GM10847 (cell line): Measurements from ENCODE around the gene PEMT.

Source experiments
- POLR2A ChIP-seq: IDR thresholded peaks from 2 replicates; pipeline ENCODE4 v1.6.1; 2011; ENCODE audit not compliant: insufficient read length; ENCODE audit errors: extremely low read depth

Gene PEMT

DNA sequence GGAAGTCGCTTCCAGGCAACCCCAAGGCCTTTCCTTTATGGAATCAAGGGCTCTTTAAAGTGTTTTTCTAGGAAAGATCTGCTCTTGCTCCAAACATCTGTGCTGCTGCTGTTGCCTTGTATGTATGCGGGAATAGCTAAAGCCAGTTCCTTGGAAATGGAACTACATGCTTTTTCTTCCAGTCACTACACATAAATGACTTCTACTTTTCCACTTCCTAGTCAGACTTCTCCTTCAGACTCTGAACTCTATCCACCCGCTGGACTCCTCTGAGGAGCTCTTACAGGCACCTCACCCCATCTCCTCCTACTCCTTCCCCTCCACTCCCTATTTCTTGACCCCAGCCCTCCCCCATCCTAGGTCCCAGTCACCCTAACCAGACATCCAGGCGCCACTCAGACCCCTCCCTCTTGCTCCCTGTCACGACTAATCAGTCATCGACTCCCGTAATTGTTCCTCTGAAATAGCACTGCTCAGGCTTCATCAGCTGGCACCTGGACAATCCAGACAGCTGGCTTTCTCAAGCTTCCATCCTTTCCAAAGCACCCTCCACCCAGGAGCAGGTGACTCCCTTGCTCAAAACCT lies 15.0 kb upstream of the PEMT start:
- no peak for TF ChIP-seq POLR2A

DNA sequence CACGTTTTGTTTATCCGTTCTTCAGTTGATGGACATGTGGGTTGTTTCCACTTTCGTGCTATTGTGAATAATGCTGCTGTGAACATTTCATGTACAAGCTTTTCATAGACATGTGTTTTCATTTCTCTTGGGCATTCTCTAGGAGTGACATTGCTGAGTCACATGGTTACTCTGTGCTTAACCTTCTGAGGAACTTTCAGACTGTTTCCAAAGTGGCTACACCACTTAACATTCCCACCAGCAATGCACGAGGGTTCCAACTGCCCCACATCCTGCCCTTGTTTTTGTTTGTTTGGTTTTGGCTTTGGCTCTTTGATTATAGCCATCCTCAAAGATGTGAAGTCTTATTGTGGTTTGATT lies 14.2 kb upstream of the PEMT start:
- no peak for TF ChIP-seq POLR2A

DNA sequence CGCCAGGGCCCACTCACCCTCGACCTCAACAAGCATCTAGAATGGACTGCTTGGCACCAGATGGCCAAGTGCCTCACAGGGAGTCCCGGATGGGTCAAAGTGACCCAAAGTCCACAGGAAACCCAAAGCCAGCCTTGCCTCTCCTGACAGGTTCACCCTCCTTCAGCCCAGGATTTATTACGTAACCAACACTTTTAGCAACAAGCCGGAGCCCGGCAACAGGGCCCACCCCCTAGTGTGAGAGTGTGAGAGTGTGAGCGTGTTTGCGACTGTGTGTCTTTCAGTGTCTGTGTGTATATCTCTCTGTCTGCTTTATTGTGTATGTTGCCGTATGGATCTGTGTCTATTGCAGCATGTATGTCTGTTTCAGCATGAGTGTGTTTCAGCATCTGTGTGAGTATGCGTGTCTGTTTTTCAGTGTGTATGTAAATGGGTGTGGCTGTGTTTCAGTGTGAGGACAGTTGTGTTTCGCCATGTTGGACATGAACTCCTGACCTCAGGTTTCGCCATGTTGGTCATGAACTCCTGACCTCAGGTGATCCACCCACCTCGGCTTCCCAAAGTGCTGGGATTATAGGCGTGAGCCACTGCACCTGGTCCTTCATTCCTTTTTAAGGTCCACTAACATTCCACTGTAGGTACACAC lies 13.7 kb upstream of the PEMT start:
- TF ChIP-seq POLR2A: no peak

DNA sequence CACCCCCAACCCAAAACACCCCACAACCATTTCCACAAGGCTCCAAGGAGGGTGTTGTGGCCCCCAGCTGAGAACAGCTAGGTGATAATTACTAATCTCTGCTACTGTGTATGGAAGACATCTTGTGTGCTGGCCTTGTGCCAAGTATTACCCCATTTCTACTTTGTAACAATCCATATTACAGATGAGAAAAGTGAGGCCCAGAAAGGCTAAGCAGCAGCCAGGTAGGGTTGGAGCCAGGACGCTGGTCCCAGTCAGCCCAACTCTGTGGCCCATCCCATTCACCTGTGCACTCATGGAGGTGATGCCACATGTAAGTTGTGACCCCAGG lies 12.4 kb upstream of the PEMT start:
- TF ChIP-seq POLR2A: no peak

DNA sequence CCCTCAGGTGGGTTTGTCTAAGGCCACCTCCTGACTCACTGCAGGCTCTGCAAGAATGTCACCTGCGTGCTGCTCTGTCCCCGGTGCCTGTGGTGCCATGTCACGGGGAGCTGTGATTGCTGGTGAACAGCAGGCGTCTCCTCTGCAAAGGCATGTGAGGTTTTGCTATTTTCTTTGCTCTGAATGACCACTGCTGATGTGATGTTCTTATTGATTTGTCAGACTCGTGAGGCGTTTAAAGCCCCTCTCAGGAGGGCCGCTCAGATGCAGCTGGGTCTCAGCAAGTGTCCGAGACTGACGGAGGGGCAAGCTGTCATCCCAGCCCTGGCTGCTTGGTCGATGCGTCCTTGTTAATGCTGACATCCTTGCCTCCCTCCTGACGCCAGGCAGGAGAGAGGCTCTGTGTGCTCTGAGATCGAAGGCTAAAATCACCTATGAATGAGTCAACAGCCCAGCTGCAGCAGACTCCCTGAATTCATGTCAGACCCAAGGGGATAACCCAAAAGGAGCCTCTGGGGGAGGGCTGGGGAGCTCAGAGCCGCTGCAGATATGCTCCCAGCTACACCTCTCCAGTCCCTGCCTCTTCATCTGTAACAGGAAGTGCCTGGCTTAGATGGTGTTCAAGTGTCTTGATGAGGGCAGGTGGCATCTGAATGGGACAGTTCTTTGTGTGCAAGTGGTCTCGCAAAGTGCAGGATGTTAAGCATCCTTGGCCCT lies 11.8 kb upstream of the PEMT start:
- TF ChIP-seq POLR2A: no peak

DNA sequence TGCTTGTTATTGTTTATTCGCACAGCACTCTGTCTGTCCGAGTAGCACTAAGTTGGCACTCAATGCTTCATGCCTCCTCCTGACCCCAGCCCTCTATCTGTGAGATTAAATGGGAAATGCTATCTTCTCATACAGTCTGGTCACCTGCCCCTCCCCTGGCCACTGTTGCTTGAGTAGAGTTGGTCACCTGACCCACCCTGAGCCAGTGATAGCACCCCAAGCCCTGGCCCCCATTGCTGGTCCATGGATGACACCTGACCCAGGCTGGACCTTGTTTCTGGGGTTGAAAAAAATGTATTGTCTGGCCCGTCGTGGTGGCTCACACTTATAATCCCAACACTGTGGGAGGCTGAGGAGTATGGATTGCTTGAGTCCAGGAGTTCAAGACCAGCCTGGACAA lies 8.5 kb upstream of the PEMT start:
- no peak for TF ChIP-seq POLR2A

DNA sequence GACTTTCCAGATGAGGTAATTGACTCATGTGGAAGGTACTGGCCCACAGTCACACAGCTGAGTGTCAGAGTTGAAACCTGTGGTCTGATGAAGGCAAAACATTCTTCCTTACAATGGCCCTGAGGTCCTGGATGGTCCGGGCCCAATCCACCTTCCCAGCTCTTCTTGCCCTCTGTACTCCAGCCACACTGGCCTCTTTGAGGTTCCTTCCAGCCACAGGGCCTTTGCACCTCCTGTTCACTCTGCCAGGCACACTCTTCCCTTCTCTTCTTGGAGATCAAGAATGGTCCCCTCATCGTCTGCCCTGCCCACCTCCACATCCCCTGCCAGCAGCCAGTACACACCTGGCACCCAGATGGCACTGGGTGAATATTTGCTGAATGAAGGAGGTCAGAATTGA lies 6.5 kb upstream of the PEMT start:
- no peak for TF ChIP-seq POLR2A

DNA sequence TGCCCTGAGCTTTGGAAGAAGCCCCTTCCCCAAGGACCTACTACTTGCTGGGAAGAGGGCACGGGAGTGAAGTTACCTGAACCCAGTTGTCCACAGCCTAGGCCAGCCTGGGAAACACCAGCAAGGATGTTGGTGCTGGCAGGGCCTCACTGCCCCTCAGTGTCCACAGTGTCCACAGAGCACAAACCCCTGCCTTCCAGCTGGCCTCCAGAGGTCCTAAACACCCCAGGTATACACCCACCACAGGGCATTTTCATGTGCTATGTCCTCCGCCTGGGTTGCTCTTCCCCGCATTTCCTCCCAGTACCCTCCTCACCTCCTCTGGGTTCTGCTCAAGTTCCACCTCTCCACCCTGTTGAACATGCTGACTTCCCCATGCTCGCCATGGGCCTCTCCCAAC lies 4.2 kb upstream of the PEMT start:
- TF ChIP-seq POLR2A: no peak

DNA sequence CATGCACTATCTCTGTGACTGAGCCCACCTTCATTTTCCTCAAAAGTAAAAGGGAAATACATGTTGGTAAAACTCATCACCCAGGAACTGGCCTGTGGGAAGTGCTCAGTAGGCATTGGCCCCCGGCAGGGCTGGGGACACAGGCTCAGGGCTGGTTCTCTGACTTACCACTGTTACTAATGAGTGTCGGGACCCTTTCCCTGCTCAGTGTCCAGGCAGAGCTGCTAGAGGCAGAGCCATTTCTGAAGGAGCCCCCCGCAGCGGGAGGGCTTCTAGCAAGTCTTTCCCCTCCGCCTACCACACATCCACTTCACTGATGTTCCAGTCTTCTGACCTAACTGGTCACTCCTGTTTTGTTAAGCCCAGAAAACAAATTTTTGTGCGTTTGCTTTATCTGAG lies 1.7 kb upstream of the PEMT start:
- TF ChIP-seq POLR2A: no peak

DNA sequence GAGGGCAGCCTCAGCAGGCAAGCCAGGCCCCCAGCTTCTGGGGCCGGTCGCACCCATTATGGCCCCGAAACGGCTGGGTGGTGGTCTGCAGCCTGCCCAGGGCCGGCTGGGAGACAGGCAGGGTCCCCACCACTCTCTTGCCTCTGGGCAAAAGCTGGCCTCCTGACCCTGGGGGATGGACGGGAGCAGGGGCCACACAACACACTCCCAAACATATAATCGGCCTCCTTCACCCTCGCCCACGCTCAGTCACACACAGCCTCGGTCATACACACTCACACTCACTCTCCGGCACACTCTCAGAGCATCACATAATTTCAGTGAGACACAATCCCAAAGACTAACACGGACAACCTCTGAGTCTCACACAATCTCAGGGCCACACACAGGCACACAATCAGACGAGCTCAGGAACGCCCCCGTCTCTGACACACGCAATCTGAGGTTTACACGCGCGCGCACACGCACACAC lies 589 bp downstream of the PEMT start:
- TF ChIP-seq POLR2A: no peak

DNA sequence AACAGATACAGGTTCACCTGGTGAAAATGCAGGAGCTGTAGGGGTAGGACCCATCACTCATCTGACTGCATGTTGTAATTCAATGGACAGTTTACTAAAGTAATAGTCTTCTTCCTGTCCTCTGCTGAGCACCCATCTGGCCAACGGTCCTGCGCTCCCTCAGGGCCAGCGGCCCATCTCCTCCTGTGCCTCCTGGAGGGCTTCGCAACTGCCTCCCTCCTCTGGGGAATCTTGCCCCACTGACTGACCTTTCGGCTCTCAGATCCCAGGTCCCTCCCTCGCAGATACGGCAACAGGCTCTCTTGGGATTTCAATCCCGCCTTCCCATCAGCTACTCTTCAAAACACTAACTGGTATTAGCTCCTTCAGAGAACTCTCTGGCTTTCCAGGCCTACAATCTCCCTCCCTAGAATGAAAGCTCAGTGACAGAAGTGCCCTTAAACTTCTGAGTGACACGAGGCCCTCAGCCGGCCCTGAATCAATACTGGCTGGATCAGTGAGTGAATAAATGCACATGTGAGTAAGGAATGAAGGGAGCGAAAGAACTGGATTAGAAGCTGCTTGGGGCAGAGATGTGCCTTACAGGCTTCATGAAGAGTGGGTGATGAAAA lies 1.3 kb downstream of the PEMT start:
- no peak for TF ChIP-seq POLR2A

DNA sequence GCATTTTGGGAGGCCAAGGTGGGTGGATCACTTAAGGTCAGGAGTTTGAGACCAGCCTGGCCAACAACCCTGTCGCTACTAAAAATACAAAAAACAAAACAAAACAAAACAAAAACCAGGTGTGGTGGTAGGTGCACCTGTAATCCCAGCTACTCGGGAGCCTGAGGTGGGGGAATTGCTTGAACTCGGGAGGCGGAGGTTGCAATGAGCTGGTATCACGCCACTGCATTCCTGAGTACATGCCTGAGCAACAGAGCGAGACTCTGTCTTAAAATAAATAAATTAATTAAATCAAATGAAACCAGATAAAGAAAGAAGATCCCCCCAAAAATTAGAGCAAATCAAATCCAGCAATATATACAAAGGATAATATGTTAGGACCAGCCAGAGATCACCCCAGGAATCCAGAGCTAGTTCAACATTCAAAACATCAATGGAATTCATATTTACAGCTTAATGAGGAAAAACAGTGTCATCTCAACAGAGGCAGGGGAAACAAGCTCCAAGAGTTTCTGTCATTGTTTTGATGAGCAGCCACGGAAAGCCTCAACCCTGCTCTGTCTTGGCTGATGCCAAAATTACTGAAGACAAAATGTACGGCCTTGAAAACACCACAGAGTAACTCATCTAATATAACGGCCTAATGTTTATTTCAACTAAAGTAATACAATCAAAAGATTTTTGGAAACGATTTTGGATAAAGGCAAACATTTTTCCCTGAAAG lies 3.7 kb downstream of the PEMT start:
- no peak for TF ChIP-seq POLR2A

DNA sequence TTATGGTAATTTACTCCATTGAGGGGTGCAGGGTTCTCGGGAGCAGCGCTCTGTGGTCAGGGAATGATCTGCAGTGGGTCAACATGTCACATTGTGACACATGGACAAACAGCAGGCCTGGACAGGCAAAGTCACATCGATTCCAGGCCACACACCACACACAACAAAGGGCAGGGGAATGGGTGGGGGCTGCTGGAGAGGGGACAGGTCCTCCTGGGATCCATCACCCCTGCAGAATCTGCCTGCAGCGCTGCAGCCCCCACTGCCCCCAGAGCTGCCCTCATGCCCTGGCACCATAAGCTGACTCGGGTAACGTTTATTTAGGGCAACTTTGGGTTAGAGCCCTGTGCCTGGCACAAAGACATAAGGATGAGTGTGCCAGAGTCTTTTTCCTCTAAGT lies 9.1 kb downstream of the PEMT start:
- no peak for TF ChIP-seq POLR2A

DNA sequence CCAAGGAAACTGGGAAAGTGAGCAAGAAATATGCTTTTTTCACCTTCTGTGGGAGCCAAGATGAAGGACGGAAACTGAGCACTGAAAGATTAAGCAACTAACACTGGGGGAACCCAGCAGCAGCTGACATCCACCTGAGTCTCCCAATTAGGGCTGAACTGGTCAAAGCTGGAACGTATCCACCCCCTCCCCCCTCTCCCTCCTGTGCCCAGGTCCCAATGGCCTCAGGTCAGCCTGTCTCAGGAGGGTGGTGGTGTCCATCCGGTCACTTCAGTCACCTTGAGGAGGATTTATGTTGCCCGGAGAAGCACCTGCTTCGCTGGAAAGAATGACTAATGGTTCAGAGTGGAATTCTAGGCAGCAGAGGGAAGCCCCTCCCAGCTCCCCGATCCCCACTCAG lies 10.0 kb downstream of the PEMT start:
- no peak for TF ChIP-seq POLR2A

DNA sequence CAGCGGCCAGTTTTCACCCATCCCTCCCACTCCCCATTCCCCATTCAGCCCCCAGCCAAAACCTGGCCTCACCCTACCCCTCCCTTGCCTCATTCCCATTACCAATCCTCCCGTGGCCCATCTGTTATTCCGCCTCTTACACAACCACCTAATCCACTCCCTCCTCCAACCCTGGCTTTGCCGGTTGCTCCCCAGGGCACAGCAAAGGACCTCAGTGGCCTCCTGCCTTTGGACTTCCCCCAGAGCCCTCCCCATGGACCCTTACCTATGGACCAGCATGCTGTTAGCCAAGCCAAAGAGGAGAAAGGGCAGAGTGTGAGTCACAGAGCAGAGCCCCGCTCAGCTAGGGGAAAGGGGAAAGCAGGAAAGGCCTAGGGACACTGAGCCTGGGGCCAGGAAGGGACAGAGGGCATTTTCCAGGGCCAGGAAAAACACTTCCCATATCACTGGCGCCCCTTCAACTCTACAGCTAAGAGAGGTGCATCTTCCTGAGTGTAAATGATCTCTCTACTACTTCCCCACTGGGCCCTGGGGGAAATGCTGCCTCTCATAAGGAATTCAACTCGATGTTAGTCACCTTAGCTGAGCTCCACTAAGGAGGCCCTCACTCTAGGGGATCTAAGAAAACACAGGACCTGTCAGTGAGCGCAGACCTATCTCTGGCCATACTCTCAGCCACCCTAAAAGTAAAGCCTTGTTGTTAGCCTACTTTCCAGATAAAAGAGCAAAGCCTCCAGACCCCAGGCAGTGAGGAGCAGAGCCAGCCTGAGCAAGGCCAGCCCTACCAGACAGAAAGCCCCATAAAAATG lies 10.6 kb downstream of the PEMT start:
- no peak for TF ChIP-seq POLR2A
